Activated T-cell treated with anti-CD3 and anti-CD28 coated beads for 48 hours (primary cell): ENCODE results near the gene PDIA6.

Source experiments
- DNase-seq: peaks from one replicate; pipeline ENCODE4 v3.0.0-alpha.2; 2020; ENCODE audit warnings: low read depth

Gene PDIA6

GRCh38 chr2:10764096-10764785, 48.3 kb downstream of the PDIA6 start:
- DNase-seq: no peak

- no peak for DNase-seq
Measured at GRCh38 chr2:10763461-10763800, 49.2 kb downstream of the PDIA6 start.

- DNase-seq: no peak
Measured at GRCh38 chr2:10762651-10763460, 49.7 kb downstream of the PDIA6 start.

GRCh38 chr2:10761591-10761990, 51.0 kb downstream of the PDIA6 start:
- no peak for DNase-seq

- no peak for DNase-seq
Measured at GRCh38 chr2:10760794-10761504, 51.6 kb downstream of the PDIA6 start.

- DNase-seq: no peak
Measured at GRCh38 chr2:10759151-10759714, 53.4 kb downstream of the PDIA6 start.

GRCh38 chr2:10757814-10758286, 54.7 kb downstream of the PDIA6 start:
- no peak for DNase-seq

- DNase-seq: no peak
Measured at GRCh38 chr2:10755621-10756020, 57.0 kb downstream of the PDIA6 start.

GRCh38 chr2:10753876-10754275, 58.7 kb downstream of the PDIA6 start:
- DNase-seq: no peak

- DNase-seq: no peak
Measured at GRCh38 chr2:10753156-10753555, 59.4 kb downstream of the PDIA6 start.

GRCh38 chr2:10752236-10752635, 60.3 kb downstream of the PDIA6 start:
- DNase-seq: no peak

- no peak for DNase-seq
Measured at GRCh38 chr2:10750610-10751009, 62.0 kb downstream of the PDIA6 start.

- DNase-seq: no peak
Measured at GRCh38 chr2:10742666-10743065, 69.9 kb downstream of the PDIA6 start.

- no peak for DNase-seq
Measured at GRCh38 chr2:10741139-10741538, 71.4 kb downstream of the PDIA6 start.

- no peak for DNase-seq
Measured at GRCh38 chr2:10740226-10740625, 72.4 kb downstream of the PDIA6 start.

GRCh38 chr2:10738192-10738591, 74.4 kb downstream of the PDIA6 start:
- DNase-seq: no peak

- DNase-seq: no peak
Measured at GRCh38 chr2:10733980-10734379, 78.6 kb downstream of the PDIA6 start.

- DNase-seq: no peak
Measured at GRCh38 chr2:10733566-10733925, 79.0 kb downstream of the PDIA6 start.
